ENCODE results near the gene ZW10.

GRCh38 chr11:113736323-113736722 lies 37.2 kb downstream of the ZW10 start:
- TF ChIP-seq CTCF (IDR thresholded peaks at IDR 0.05; ENCODE audit: insufficient read depth, low read length, poor library complexity, severe bottlenecking) (no peak), EZH2phosphoT487 (conservative IDR thresholded peaks at IDR 0.05; ENCODE audit: low read length) (no peak)
